SK-N-SH (cell line): ENCODE data around the gene PLCH1.
A peak's percentile ranks its signal among the peaks of the same experiment; 100 is the strongest.

Experiments
- CHD2 ChIP-seq: fragments of 150-350 bp; IDR thresholded peaks from 2 replicates; pipeline ENCODE4 v1.6.1; 2018; ENCODE audit warnings: low read length; ENCODE audit not compliant: partially characterized antibody
- ELF1 ChIP-seq: IDR thresholded peaks from 2 replicates; pipeline ENCODE4 v1.4.0; 2012
- EP300 ChIP-seq, 2 experiments: IDR thresholded peaks; 2 replicates each; pipeline versions ENCODE4 v1.4.0 to v1.6.1; 2012; ENCODE audit warnings: borderline replicate concordance in 1 of 2, low read depth in 1 of 2, low read length in 1 of 2
- FOSL2 ChIP-seq: IDR thresholded peaks from 2 replicates; pipeline ENCODE4 v1.4.0; 2012; ENCODE audit warnings: low read depth, mild to moderate bottlenecking, moderate library complexity, borderline replicate concordance
- JUND ChIP-seq: IDR thresholded peaks from 2 replicates; pipeline ENCODE4 v1.4.0; 2012
- MAX ChIP-seq: IDR thresholded peaks from 2 replicates; pipeline ENCODE4 v1.4.0; 2012; ENCODE audit warnings: low read depth
- REST ChIP-seq: IDR thresholded peaks from 2 replicates; pipeline ENCODE4 v1.6.1; 2012; ENCODE audit warnings: mild to moderate bottlenecking, low read depth, low read length, moderate library complexity
- RFX5 ChIP-seq: IDR thresholded peaks from 2 replicates; pipeline ENCODE4 v1.6.1; 2012; ENCODE audit warnings: mild to moderate bottlenecking, improper control_type of control experiment, low read length
- SMC3 ChIP-seq: IDR thresholded peaks from 2 replicates; pipeline ENCODE4 v1.6.1; 2012; ENCODE audit warnings: low read depth, low read length, improper control_type of control experiment
- TAF1 ChIP-seq: IDR thresholded peaks from 2 replicates; pipeline ENCODE4 v1.6.1; 2012; ENCODE audit warnings: low read depth, mild to moderate bottlenecking, low read length, moderate library complexity, borderline replicate concordance
- TEAD4 ChIP-seq: IDR thresholded peaks from 2 replicates; pipeline ENCODE4 v1.4.0; 2012; ENCODE audit warnings: mild to moderate bottlenecking, borderline replicate concordance; ENCODE audit not compliant: insufficient read depth
- USF2 ChIP-seq: fragments of 150-350 bp; IDR thresholded peaks from 2 replicates; pipeline ENCODE4 v1.6.1; 2017; ENCODE audit warnings: antibody characterized with exemption, low read length, low read depth, borderline replicate concordance
- YY1 ChIP-seq: IDR thresholded peaks from 2 replicates; pipeline ENCODE4 v1.4.0; 2012; ENCODE audit warnings: low read depth, mild to moderate bottlenecking
- TF ChIP-seq, protein P1 (sequence below): fragments of 200-600 bp; sonication (generic); IDR thresholded peaks from 2 replicates; pipeline ENCODE4 v1.6.1; 2017; ENCODE audit warnings: antibody characterized with exemption, mild to moderate bottlenecking, moderate library complexity

GRCh38 chr3:155352900-155353490 is 391.9 kb downstream of the PLCH1 start:
- no peak for TF ChIP-seq EP300 (IDR thresholded peaks at IDR 0.05; ENCODE audit: borderline replicate concordance in 1 of 2, low read depth in 1 of 2, low read length in 1 of 2)
- TF ChIP-seq REST = no peak
- no peak for TF ChIP-seq TAF1
- TF ChIP-seq, protein P1, sequence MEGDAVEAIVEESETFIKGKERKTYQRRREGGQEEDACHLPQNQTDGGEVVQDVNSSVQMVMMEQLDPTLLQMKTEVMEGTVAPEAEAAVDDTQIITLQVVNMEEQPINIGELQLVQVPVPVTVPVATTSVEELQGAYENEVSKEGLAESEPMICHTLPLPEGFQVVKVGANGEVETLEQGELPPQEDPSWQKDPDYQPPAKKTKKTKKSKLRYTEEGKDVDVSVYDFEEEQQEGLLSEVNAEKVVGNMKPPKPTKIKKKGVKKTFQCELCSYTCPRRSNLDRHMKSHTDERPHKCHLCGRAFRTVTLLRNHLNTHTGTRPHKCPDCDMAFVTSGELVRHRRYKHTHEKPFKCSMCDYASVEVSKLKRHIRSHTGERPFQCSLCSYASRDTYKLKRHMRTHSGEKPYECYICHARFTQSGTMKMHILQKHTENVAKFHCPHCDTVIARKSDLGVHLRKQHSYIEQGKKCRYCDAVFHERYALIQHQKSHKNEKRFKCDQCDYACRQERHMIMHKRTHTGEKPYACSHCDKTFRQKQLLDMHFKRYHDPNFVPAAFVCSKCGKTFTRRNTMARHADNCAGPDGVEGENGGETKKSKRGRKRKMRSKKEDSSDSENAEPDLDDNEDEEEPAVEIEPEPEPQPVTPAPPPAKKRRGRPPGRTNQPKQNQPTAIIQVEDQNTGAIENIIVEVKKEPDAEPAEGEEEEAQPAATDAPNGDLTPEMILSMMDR = peak; percentile 71
- no peak for TF ChIP-seq MAX
- no peak for TF ChIP-seq JUND
- peak; percentile 52 for TF ChIP-seq SMC3
- no peak for TF ChIP-seq CHD2
- no peak for TF ChIP-seq USF2
- TF ChIP-seq FOSL2 = no peak
- no peak for TF ChIP-seq RFX5
- no peak for TF ChIP-seq TEAD4
- no peak for TF ChIP-seq ELF1
- TF ChIP-seq YY1 = no peak
